Stimulated activated CD4-positive, alpha-beta T cell treated with anti-CD3 and anti-CD28 coated beads, Interleukin-4, amount 100 ng/mL, for 48 hours (primary cell): ENCODE data around the gene HEATR9.

Experiments used
- DNase-seq, 2 donors: peaks; one replicate each; pipeline ENCODE4 v3.0.0-alpha.2; 2020; ENCODE audit warnings: low read depth in 2 of 2

HEATR9 gene

DNA sequence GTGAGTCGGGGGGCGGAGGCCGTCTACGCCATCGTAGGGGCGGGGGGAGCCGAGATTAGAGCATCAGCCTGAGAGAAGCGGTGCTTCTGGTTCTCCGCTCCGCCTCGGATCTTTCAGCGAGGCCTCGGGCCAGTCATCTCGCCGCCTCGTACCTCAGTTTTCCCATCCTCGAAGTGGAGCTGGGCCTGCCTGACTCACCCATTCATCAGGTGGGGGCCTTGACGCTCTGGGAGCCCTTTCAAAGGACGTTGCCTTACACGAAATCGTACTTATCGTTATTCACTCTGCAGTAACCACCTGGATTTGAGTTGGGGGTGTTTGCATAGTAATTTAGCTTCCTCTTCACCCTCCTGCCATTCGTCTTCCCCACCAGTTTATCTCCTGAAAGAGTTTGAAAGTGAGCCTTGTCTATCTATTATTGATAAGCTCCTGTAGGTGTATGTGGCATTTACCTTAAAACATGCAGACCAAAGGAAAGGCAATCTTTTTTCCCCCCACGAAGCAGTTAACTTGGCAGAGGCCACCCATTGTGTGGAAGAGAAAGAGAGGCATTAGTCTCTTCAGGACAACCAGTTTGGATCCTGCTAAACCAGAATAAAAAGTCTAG, 58.7 kb downstream of the HEATR9 start:
- peak in 1 of 2 donors; percentile 24 for DNase-seq

- DNase-seq = peak; percentile 90 to 94
These were observed 59.5 kb downstream of the HEATR9 start, which contains the start of gene TAF15 for GRCh38 chr17:35808962-35809854. Gene TAF15 (plus strand): TSS chr17:35809484. CDS start chr17:35809570, 86 bp downstream.

- DNase-seq = no peak
These were observed 60.3 kb downstream of the HEATR9 start for GRCh38 chr17:35808240-35808961.

DNA sequence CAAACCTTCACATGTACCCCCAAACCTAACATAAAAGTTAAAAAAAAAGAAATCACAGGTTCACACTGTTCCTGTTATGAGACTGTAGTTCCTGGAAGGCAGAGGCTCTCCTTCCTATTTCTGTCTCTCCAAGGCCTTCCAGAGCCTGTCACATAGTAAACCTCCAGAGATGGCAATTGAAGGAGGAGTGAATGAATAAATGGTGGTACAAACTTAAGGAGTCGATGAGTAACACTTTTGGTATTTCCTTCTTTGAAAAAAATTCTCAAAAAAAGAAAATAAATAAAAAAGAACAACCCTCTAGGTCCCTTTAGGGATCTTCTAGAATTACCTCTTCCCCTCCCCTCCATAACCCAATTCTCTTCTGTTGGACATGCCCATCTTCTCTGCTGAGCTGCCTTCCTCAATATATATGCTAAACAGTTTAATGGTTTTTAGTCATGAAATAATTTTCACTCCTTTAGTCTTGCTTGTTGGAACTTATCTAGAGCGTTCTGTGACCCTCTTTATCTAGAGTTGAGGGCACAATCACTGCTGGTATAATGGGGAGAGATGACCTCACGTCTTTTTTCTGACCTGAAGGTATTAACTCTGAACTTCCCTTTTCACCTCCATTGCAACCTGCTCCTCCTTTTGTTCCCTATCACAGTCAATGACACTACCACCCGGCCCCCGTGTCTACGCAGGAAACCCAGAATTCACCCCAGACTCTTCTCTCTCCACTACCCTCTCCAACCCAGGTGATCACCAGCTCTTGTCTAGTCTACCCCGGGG, 61.1 kb downstream of the HEATR9 start:
- DNase-seq = no peak
